Stimulated activated CD4-positive, alpha-beta T cell treated with anti-CD3 and anti-CD28 coated beads, Interleukin-1b, Interleukin-23, amount 100 ng/mL, for 48 hours (primary cell): Measurements from ENCODE around the gene FABP7.

Experiments
- DNase-seq: peaks from one replicate; pipeline ENCODE4 v3.0.0-alpha.2; 2020

Gene FABP7

DNA sequence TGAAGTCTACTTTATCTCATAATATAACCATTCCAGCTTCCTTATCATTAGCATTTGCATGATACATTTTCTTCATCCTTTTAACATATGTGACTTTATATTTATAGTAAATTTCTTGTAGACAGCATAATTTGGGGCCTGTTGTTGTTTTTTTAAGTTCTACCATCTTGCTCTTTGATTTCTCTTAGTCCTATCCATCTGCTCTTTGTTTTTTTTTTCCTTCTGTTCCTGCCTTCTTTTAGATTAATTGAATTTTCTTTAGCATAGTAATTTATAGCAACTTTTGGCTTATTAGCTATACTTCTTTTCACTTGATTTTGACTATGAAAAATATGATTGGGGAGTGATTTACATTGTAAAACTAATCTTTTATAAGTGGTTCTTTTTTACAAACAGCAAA lies 19.2 kb upstream of the FABP7 start:
- no peak for DNase-seq

DNA sequence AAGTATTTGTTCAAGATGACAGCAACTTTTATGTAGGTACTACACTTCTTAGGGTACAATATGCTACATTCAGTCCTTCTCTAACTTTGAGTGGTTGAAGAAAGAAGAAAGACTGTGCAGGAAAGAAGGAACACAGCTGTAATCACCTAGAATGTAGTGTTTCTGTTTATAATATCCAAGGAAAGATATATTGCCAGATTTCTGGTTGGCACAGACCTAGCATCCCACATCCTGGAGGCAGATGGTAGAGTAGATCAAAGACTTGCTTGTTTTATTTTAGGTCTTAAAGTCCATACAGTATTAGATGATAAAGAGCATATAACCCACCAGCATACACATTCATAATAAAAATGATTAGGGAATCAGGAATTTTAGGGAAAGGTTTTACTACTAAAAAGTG lies 13.3 kb upstream of the FABP7 start:
- DNase-seq, result no peak

DNA sequence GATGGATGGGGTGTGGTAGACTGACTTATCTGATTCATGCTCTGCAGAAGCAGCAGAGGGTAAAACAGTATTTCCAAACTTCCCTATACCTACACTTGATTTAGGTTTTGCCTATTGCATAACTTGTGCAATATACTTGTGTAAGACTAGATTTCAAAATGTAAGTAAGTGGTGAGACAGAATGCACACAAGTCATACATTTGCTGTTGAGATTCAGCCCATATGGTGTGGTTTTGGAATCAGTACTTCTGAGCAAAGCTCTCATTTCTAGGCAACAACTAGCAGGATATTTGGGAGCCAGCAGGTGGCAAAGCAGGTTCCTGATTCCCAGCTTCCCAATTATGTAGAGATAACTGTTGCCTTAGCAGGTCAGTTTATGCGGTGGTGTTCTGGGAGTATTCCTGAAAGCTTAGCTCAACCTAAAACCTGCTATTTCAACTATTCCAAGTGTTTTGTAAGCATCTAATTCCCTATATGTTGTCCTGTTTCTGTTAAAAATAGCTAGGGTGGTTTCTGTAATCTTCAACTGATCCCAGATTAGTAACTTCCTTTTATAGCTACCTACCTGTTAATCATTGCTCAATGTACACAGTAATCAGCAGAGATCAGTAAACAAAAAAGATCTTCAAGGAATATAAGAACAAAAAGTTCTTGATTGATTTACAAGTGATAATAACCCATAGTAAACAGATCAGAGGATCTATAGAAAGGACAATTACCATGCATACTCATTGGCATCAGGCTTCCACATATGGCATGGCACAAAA lies 8.5 kb upstream of the FABP7 start:
- no peak for DNase-seq

DNA sequence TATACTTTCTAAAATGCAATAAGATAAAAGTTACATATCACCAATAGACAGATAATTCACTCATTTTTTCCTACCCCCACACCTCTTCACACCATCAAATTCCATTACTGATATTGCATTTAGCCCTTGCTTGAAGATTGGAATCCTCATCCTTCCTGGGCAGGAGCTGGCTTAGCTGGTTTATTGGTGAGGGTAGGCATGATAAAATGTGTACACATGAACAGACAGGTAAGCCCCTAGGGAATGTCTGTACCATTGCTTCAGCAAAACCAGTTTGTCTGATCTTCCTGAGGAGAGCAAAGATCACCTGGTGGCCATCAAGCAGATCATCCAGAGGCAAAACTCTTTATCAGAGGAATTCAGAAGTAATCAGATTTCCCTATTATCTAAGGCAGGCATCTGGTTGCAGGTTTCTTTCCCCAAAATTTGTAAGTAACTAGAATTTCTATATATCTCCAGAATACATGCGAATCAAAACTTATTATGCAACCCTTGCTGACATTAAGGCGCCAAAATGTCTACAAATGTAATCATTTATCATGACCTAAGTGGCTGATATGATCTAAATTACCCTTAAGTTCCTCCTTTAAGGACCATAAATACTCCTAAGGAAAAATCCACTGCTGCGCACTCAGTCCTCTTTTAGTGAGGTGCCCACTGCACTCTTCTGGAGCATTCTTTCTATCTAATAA lies 6.6 kb upstream of the FABP7 start:
- no peak for DNase-seq

DNA sequence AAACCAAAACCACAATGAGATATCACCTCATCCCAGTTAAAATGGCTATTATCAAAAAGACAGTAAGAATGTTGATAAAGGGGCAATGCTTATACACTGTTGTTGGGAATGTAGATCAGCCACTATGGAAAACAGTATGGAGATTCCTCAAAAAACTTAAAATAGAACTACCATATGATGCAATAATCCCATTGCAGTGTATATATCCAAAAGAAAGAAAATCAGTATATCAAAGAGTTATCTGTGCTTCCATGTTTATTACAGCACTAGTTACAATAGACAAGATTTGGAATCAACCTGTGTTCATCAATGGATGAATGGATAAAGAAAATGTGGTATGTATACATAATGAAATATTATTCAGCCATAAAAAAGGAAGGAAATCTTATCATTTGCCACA lies 3.5 kb upstream of the FABP7 start:
- no peak for DNase-seq

DNA sequence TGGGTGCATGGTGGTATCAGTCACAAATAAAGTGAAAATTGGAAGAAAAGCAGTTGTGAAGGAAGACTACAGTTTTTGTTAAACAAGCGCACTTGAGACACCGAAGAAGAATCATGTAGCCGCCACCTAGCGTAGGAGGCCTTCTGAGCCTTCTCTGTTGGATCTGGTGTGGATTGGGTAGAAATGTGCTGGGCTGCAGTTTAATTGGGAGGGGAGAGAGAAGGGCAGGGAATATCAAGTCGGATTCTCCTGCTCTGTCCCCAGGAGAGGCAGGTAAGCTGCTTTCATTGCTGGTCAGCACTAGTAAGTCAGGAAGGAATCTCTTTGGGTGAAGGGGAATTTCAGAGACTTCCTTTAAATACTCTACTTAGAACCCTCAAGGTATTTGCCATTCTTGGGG lies 1.2 kb upstream of the FABP7 start:
- no peak for DNase-seq

DNA sequence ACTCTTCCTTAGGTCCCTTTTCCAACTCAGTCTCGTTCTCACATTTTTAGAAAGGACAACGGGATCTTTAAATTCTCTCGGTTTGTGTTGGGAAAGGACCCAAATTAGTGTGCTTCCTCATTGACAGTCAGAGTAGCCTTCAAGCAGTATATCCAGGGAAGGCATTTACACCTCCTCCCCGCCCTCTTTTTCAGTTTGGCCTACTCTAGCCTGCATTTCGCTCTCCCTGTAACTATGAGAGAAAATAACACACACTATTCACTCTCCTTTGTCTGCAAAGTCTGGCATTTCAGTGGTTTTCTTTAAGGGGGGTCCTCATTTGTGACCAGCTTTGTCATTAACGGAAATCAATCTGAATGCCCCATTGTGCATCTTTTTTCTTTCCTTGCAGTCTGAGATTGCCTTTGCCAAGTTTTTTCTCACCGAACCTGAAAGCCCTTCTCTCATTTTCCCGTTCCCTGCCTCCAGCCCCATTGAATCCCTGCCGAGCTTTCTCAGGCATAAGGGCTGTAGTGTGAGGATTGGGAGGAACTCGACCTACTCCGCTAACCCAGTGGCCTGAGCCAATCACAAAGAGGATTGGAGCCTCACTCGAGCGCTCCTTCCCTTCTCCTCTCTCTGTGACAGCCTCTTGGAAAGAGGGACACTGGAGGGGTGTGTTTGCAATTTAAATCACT lies 393 bp upstream of the FABP7 start:
- DNase-seq, result no peak

DNA sequence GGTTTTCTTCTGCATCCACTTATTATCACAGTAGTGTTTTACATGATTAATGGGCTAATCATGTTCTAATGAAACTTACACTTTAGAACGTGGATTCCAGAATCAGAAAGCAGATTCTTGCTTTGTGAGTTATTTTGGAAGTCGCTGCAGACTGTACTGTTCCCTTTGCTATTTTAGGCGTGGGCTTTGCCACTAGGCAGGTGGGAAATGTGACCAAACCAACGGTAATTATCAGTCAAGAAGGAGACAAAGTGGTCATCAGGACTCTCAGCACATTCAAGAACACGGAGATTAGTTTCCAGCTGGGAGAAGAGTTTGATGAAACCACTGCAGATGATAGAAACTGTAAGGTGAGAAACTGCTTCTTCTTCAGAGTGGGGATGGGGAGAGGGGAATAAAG lies 598 bp downstream of the FABP7 start:
- no peak for DNase-seq

DNA sequence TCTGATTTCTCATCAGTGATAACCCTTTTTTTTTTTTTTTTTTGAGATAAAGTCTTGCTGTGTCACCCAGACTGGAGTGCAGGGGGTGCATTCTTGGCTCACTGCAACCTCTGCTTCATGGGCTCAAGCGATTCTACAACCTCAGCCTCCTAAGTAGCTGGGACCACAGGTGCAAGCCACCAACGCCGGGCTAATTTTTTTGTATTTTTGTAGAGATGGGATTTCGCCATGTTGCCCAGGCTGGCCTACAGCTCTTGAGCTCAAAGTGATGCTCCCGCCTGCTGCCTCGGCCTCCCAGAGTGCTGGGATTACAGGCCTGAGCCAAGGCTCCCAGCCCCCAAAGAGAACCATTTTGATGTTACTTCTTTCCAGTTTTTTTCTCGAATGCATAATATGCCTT lies 2.2 kb downstream of the FABP7 start:
- no peak for DNase-seq

DNA sequence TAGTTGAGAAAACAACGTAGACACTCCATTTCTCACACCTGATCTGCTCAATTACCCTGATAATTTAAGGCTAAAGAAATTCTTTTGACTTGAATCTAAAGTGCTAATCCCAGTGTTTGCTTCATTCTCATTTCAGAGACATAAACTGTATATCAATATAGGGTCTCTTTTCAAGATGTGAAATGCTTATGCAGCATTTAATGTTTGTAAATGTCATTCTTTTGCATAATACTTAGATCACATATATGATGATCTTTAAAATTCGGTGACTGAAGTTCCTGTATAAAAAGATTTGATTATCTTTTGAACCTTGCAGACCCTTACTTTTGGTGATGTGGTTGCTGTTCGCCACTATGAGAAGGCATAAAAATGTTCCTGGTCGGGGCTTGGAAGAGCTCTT lies 3.9 kb downstream of the FABP7 start:
- no peak for DNase-seq

DNA sequence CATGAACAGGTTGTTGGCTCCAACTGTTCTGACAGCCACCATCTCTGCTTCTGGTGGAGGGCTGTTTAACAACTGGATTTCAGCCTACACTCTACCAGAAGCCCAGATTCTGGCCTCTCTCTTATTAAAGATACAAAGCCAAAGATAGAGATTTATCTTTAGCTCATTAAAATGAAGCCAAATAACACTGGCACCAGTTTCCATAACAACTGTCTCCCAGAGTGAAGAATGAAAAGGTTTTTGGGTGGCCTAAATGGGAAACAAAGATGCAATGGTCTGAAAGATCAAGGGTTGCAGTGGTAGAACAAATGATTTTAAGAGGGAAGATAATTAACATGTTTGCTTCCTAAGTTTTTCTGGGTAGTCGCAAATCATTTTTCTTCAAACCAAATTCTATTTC lies 6.4 kb downstream of the FABP7 start:
- no peak for DNase-seq

DNA sequence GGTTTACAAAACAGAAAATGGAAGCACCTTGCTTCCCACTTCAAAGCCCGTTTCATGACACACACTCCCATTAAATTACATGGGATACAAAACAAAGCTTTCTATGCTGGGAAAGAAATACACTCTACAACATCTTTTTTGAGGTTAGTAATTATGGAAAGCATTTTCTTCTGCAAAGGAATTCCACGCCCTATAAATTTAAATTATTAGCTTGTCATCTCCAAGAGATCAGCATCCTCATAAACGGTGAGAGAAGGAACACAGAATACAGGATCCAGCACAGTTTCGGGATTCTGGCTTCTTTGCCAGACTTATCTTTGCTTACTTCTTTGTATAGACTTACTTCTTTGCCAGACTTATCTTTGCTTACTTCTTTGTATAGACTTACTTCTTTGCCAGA lies 8.2 kb downstream of the FABP7 start:
- DNase-seq, result no peak

DNA sequence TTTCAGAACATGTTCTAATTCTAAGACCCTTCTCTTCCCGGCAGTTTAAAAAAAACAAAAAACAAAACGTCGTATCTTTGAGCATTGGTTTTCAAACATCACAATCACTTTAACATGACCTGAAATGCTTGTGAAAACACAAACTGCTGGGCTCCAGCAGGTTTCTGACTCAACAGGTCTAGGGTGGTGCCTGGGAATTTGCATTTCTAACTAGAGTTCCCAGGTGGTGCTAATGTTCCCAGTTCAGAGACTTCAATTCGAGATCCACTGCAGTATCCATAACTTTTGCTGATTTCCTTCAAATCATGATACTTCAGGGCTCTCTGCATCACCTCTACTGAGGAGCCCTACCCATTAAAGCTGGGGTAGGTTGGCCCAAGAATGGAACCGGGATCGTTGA lies 8.7 kb downstream of the FABP7 start:
- DNase-seq, result no peak

DNA sequence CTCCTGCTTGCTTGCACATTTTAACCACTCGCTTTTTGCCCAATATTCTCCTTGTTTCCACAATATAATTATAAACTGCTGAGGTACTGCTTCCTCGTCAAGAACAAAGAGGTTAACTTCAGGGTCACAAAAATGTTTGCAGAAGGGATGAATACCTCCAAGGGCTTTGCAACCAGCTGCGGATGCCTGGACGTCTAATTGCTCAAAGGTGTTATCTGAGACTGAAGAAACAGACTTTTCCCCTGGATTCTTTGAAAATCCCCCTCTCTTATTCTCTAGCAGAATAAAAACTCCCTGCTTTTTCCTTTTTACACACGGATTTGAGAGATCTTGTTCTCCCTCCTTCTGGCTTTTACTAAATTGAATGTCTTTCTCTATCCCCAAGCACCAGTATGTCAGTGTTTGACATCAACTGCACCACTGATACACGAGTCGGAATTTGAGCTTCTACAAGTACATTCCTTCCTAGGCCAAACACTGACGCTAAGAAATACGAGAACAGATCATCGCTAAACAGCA lies 9.2 kb downstream of the FABP7 start:
- no peak for DNase-seq

DNA sequence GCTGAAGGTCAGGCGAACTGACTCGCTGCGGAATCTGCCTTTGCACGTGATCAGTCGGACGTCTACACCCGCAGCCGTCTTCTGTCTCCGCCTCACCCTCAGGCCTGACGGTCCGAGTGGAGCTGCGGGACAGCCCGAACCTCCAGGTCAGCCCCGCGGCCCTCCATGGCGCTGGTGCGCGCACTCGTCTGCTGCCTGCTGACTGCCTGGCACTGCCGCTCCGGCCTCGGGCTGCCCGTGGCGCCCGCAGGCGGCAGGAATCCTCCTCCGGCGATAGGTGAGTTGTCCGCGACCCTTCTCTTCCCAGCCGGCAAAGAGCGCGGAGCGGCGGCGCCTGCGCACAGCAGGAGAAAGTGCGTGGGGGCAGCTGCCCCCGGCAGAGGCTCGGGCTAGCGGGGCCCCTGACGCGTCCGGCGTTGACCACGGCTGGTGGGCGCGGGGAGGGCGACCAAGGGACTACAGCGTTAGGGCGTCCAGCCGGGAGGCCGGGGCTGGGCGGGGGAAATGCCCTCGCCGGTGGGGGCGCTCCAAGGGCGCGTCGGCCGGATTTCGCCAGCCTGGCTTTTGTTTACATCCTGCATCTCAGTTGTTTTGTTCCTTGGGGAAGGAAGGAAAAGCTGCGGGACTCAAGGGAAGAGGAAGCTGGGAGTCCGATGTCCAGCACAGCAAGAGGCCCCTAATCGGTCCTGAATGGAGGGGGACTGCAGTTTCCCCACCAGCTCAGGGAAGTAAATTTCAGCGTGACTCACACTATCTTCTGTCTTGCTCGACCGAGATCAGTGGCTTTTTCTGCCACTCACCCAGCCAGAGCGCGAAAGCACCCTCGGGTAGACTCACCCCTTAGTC lies 9.9 kb downstream of the FABP7 start, which contains the start of gene SMPDL3A:
Gene SMPDL3A, plus strand, starts transcription at position 77 of the 846 bp plus-strand sequence. Its CDS starts 89 bp downstream, at position 166.
- DNase-seq, result peak; percentile 19

DNA sequence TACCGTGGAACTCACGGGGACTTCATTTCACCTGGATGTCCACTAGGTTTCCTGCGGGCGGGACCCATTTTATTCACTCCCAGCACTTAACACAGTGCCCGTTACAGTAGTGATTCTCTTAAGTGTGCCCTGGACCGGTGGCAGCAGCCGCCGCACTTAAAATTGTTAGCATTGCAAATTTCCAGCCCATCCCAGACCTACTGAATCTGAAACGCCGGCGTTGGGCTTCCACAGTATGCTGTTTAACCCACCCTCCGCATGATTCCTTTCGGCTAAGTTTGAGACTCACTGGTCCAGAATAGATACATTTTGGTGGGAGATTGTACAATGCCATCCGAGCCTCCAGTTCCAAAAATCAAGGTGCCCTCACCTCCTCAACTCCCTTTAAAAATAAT lies 10.5 kb downstream of the FABP7 start:
- DNase-seq, result no peak

DNA sequence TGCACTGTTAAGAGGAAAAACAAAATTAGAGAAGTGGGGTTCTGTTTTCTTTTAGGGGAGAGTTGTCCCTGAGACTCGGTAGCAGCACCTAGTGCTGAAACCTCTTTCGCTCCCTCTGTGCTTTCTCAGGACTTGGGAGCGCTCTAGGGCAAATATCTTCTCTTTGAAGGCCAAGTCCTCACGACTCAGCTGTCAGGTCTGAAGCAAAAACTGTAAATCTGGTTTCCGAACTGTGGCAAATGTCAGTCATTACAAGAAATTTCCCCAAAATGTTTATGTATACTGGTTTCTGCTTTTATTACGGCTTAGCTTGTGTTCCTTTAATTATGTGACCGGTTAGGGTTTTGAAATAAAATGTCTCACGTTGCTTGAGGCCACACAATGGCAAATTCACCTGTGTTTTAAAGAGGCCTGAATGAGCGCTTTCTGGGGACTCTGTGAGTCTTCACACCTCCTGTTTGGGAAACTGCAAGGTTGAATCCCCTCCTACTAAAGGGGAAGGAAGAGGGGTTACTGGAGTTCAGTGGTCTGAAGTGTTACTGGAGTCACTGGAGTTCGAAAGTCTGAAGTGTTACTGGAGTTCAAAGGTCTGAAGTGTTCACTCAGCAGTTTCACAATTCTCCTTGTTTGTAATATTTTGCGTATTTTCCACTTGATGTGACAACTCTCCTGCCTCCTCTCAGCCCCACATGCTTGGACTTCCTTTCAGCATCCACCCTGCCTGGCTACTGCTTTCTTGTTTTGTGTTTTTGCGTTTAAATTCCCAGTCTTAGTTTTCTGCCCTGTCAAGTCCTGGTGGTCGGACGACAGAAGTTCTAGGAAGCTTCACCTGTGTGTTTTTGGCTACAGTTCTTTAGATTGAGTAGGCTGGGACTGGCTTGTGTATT lies 11.2 kb downstream of the FABP7 start:
- DNase-seq, result no peak

DNA sequence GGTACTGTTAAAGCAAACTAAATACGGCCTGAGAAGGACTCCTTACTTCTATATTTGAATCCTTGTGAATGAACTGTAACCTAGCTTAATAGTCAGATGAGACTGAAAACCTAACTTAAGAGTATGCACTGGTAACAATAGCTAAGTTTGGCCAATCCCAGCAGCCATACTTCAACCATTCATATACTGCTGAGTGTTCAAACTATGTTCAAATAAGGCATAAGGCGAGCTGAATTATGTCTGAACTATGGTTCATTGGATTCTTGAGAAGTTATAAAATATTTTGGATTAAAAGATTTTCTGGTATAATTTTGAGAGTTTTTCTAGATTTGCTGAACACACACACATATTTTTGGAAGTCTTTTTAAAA lies 11.8 kb downstream of the FABP7 start:
- DNase-seq, result no peak

DNA sequence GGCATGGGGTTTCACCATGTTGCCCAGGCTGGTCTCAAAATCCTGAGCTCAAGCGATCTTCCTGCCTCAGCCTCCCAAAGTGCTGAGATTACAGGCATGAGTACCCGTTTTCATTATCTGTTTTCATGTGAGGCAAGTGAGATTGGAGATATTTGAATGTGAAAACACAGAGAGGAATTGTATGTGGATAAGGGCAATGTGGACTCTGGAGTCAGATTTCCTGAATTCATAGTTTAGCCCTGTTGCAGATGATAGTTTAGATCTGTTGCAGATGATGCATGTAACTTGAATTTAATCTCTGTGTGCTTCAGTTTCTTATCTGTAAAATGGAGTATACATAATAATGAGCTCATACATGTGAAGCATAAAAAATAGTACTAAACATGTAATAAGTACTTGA lies 13.2 kb downstream of the FABP7 start:
- no peak for DNase-seq

DNA sequence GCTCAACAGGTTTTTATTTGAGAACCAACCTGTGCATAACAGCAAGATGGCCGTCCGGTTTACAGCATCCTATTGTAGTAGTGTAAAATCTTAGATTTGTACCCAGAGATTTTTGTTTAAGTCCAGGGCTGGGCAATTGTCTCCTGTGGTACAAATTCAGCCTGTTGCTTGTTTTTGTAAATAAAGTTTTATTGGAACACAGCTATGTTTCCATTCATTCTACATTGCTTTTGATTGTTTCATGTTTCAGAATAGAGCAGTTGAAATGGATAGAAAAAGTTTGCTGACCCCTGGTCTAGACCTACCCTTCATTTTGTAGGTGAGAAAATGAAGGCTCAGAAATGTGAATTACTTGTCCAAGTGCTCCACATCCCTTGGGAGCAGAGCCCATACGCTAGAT lies 18.0 kb downstream of the FABP7 start:
- DNase-seq, result no peak

DNA sequence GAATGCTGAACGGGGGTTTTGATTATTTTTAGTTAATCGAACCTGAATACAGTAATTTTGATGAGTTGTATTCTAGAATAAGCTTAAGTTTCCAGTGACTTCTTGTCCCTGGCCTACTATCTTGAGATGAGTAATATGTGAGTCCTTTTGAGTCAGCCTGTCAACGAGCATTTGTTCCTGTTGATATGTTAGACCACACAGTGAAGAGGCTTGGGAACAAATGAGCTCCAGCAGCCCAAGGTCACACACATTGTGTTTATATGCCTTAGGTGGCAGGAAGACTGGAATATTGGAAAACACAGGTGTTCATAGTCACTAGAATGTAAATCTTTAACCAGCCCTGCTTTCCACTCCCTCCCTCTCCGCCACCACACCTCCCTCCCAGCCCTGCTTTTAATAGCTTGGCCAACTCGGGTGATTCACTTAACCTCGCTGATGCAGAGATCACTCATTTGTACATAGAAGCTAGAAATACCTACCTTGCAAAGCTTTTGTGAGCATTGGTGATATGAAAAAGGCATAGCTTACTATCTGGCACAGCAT lies 18.7 kb downstream of the FABP7 start:
- peak; percentile 31 for DNase-seq
